Rectal smooth muscle tissue (tissue), 1 donor: ENCODE measurements around the gene CTAG2.
"Not testable (repeated sequence)": the region's sequence is repeated elsewhere in the genome, so short reads cannot be mapped to it uniquely, and the experiment has no call there.

Source experiments
- H3K27ac ChIP-seq: one replicate; pipeline ENCODE4 v1.7.0; 2013; ENCODE audit warnings: low read depth, low read length, inconsistent platforms
- H3K27me3 ChIP-seq: one replicate; pipeline ENCODE4 v1.7.0; 2013; ENCODE audit warnings: low read length; ENCODE audit not compliant: control insufficient read depth, insufficient read depth
- H3K36me3 ChIP-seq: one replicate; pipeline ENCODE4 v1.7.0; 2013; ENCODE audit warnings: low read length; ENCODE audit not compliant: control insufficient read depth, insufficient read depth
- H3K4me1 ChIP-seq: one replicate; pipeline ENCODE4 v1.7.0; 2013; ENCODE audit warnings: low read length; ENCODE audit not compliant: control insufficient read depth, insufficient read depth
- H3K4me3 ChIP-seq: one replicate; pipeline ENCODE4 v1.7.0; 2013; ENCODE audit warnings: low read length
- H3K9ac ChIP-seq: one replicate; pipeline ENCODE4 v1.7.0; 2013; ENCODE audit warnings: low read length

CTAG2 gene

DNA sequence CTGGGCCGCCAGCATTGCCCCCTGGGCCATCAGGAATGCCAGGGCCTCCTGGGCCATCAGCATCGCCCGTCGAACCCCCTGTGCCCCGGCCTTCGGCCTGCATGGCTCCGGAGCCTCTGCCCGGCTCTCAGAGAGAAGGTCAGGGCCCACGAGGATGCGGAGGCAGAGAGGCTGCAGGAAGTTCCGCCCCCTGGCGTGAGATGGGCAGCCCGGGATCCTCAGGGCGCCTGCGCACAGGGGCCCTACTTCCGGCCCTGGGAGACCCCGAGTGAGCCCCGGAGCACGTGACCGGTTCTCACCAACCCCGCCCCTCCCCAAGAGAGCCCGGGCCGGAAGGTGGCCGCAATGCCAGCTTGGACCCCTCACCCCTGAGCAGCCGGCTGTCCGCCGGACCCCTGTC lies at the start of gene CTAG2:
CTAG2 (minus strand) TSS at position 167 of the 400 bp plus-strand sequence; CDS start at position 103, 64 bp downstream.
- H3K4me3 ChIP-seq, result not testable (repeated sequence)

DNA sequence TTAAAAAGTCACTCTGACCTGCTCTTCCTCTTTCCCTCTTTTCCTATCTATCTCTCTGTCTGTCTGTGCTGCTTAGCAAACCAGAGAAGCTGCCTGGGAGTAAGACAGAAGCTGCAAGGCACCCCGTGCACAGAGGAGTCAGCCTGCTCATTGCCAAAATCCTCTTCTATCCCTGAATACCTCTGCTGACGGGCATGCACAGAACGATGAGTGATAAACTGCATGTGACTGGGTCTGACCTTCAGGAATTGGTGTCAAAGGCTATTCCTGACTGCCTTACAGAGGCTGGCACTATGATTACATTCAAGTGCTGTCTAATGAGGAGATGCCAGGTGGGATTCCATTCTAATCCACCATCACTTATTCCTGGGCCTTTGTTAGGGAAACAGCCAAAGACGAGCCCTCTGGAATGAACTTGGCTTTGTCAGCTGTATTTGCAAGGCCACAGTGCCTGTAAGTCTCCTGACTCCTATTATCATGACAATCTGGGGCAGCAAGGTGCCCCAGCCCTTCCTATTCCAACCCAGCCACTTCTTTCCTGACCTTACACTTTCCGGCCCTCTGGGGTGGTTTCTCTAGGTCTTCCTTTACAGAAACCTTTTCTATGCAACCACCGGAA lies 45.4 kb upstream of the CTAG2 start:
- no peaks in the 10 kb centered on the region for H3K36me3 ChIP-seq
- no peak overlapping the region for H3K4me3 ChIP-seq
- H3K27me3 ChIP-seq, result peaks cover 6% of the 10 kb centered on the region
- H3K27ac ChIP-seq, result no peak overlapping the region
- no peaks in the 10 kb centered on the region for H3K4me1 ChIP-seq
- H3K9ac ChIP-seq, result no peak overlapping the region

More for the DNA sequence above, at the start of gene CTAG2:
- H3K9ac ChIP-seq, H3K27me3 ChIP-seq, H3K27ac ChIP-seq, H3K36me3 ChIP-seq, H3K4me1 ChIP-seq: not testable (repeated sequence)

DNA sequence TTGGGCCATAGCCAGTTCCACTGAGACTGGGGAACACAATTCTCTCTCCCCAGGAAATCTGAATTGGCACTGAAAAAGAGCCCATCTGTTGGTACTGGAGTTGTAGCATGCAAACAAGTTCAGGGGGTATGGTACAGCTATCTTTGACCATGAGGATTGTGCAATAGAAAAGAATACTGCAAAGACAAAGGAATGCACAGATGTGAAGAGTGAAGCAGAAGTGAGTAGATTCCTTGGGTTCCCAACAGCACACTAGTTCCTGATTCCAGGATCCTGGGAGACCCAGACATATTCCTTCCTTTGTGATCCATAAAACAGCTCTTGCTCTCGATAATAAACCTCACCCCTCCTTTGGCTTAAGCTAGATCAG lies 43.3 kb upstream of the CTAG2 start:
- Histone ChIP-seq H3K4me3 (no peak overlapping the region), H3K27me3 (peaks cover 6% of the 10 kb centered on the region), H3K27ac (no peak overlapping the region), H3K9ac (no peak overlapping the region), H3K4me1 (no peaks in the 10 kb centered on the region), H3K36me3 (no peaks in the 10 kb centered on the region)

DNA sequence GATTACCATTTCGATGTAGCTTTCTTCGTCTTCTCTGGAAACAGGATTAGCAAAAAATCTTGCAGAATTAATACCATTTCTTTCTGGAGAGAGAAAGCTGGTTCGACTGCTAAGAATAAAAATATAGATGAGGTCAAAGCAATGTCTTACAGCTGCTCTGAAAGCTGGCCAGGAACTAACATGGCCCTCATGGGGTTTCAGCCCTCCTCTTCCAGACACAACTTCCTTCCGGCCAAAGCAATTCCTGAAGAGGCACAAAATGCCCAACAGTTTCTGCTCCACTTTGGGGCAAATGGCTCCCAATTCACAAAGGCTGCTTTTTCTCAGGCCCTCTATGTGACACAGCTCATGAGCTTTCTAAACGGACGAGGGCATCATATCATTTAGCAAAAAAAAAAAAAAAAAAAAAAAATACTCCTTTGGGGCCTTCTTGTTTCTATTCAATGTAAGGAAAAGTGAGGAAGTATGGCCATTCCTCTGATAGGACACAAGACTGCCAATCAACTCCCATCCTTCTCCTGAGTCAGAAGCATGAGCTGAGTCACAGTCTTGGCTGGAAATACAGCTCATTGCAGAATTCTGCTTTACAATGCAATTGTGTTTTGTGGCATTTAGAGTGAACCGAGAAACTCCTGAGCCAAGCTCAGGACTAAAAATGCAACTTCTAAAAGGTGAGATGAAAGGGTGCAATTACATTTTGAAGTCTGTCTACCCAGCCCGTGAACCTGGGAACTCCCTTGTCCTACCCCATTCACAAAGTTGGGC lies 42.7 kb upstream of the CTAG2 start:
- Histone ChIP-seq H3K27ac (no peak overlapping the region), H3K4me1 (no peaks in the 10 kb centered on the region), H3K9ac (no peak overlapping the region), H3K36me3 (no peaks in the 10 kb centered on the region), H3K27me3 (peaks cover 6% of the 10 kb centered on the region), H3K4me3 (no peak overlapping the region)

DNA sequence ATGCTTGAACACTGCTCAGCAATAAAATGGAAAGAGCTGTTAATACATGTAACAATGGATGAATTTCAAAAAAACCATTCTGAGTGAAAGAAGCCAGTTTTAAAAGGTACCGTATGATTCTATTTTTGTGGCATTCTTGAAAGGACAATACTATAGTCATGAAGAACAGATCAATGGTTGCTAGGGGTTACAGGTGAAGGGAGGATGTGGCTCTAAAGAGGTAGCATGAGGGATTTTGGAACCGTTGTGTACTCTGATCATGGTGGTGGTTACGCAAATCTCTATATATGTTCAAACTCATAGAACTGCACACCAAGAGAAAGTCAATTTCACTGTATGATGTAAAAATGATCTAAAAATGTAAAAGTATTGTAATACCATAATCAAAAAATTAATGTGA lies 40.0 kb upstream of the CTAG2 start:
- H3K4me1 ChIP-seq, result no peaks in the 10 kb centered on the region
- no peaks in the 10 kb centered on the region for H3K36me3 ChIP-seq
- no peak overlapping the region for H3K27ac ChIP-seq
- no peak overlapping the region for H3K9ac ChIP-seq
- H3K27me3 ChIP-seq, result no peaks in the 10 kb centered on the region
- H3K4me3 ChIP-seq, result no peak overlapping the region

DNA sequence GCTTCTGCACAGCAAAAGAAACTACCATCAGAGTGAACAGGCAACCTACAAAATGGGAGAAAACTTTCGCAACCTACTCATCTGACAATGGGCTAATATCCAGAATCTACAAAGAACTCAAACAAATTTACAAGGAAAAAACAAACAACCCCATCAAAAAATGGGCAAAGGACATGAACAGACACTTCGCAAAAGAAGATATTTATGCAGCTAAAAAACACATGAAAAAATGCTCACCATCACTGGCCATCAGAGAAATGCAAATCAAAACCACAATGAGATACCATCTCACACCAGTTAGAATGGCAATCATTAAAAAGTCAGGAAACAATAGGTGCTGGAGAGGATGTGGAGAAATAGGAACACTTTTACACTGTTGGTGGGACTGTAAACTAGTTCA lies 37.1 kb upstream of the CTAG2 start:
- H3K36me3 ChIP-seq, H3K9ac ChIP-seq, H3K27ac ChIP-seq, H3K4me3 ChIP-seq, H3K27me3 ChIP-seq, H3K4me1 ChIP-seq: not testable (repeated sequence)

DNA sequence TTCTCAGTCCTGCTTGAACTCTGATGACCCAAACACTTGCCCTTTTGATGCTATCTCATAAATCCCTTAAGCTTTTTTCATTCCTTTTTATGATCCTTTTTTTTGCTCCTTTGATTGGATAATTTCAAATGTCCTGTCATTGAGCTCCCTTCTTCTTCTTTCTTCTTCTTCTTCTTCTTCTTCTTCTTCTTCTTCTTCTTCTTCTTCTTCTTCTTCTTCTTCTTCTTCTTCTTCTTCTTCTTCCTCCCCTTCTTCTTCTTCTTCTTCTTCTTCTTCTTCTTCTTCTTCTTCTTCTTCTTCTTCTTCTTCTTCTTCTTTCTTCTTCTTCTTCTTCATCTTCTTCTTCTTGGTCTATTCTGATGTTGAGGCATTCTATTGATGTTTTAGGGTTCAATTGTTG lies 18.7 kb upstream of the CTAG2 start:
- not testable (repeated sequence) for H3K4me1 ChIP-seq, H3K27me3 ChIP-seq, H3K27ac ChIP-seq, H3K36me3 ChIP-seq, H3K9ac ChIP-seq, H3K4me3 ChIP-seq

DNA sequence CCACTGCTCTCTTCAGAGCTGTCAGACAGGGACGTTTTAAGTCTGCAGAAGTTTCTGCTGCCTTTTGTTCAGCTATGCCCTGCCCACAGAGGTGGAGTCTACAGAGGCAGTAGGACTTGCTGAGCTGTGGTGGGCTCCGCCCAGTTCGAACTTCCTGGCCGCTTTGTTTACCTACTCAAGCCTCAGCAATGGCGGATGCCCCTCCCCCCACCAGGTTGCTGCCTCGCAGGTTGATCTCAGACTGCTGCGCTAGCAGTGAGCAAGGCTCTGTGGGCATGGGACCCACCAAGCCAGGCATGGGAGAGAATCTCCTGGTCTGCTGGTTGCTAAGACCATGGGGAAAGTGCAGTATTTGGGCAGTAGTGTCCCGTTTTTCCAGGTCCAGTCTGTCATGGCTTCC lies 17.5 kb upstream of the CTAG2 start:
- H3K4me3 ChIP-seq, H3K27ac ChIP-seq, H3K36me3 ChIP-seq, H3K4me1 ChIP-seq, H3K9ac ChIP-seq, H3K27me3 ChIP-seq: not testable (repeated sequence)

DNA sequence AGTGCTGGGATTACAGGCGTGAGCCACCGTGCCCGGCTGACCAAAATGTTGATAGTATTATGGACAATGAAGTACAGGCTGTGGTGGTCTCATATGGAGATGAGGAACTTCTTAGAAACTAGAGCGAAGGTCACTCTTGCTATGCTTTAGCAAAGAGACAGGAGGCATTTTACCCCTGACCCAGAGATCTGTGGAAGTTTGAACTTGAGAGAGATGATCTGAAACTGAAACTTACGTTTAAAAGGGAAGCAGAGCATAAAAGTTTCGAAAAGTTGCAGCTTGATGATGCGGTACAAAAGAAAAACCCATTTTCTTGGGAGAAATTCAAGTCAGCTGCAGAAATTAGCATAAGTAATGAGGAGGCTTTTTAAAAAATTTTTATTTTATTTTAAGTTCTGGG lies 8.5 kb upstream of the CTAG2 start:
- Histone ChIP-seq H3K4me1 (no peaks in the 10 kb centered on the region), H3K36me3 (no peaks in the 10 kb centered on the region), H3K27ac (no peak overlapping the region)

DNA sequence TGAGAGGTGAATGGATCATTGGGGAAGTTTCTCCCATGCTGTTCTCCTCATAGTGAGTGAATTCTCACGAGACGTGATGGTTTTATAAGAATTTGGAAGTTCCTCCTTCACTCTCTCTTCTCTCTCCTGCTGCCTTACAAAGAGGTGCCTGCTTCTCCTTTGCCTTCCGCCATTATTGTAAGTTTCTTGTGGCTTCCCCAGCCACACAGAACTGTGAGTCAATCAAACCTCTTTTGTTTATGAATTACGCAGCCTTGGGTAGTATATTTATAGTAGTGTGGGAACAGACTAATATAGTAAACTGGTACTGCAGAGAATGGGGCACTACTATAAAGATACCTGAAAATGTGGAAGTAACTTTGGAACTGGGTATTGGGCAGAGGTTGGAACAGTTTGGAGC lies 7.8 kb upstream of the CTAG2 start:
- no peak overlapping the region for H3K4me3 ChIP-seq
- H3K27me3 ChIP-seq, result no peaks in the 10 kb centered on the region
- H3K4me1 ChIP-seq, result no peaks in the 10 kb centered on the region
- H3K27ac ChIP-seq, result no peak overlapping the region
- H3K9ac ChIP-seq, result no peak overlapping the region
- H3K36me3 ChIP-seq, result no peaks in the 10 kb centered on the region

More for the DNA sequence above, 8.5 kb upstream of the CTAG2 start:
- H3K27me3 ChIP-seq, result no peaks in the 10 kb centered on the region
- no peak overlapping the region for H3K4me3 ChIP-seq
- H3K9ac ChIP-seq, result no peak overlapping the region

DNA sequence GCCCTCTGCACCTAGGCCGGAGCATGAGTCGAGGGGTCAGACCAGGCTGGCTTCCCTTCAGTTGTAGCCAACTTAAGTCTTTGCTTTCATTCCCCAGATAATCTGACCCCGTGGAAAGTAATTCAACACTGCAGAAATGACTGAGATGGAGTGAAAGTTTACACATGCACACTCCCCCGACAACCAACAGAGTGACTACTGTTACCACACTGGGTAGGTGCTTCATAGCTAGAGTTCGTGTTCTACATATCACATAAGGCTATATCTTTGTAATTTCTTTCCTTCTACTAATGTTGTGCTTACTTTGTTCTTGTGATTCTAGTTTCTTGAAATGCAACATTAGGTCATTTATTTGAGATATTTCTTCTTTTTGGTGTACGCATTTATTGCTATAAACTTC lies 7.2 kb upstream of the CTAG2 start:
- no peak overlapping the region for H3K4me3 ChIP-seq

DNA sequence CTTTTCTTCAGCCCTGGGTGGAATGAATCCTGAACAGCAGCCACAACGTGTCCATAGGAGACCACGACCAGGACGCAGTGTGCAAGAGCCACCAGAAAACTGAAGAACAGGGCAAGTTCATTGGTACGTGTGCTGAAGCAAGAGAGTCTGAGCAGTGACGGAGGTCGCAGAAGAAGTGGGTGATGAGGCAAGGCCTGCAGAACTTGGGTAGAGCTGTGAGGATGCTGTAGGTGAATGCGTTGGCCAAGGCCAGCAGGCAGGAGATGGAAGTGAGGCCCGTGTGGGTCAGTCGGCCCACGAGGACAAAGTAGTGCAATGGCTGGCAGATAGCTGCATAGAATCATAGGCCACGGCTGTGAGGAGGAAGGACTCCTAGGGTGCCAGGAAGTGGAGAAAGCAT lies 5.6 kb upstream of the CTAG2 start:
- H3K36me3 ChIP-seq, result no peaks in the 10 kb centered on the region
- no peaks in the 10 kb centered on the region for H3K27me3 ChIP-seq
- H3K4me3 ChIP-seq, result no peak overlapping the region
- no peaks in the 10 kb centered on the region for H3K4me1 ChIP-seq
- H3K27ac ChIP-seq, result no peak overlapping the region
- no peak overlapping the region for H3K9ac ChIP-seq

More for the DNA sequence above, 7.2 kb upstream of the CTAG2 start:
- no peaks in the 10 kb centered on the region for H3K27me3 ChIP-seq
- no peak overlapping the region for H3K9ac ChIP-seq
- no peaks in the 10 kb centered on the region for H3K4me1 ChIP-seq
- no peak overlapping the region for H3K27ac ChIP-seq
- H3K36me3 ChIP-seq, result no peaks in the 10 kb centered on the region

DNA sequence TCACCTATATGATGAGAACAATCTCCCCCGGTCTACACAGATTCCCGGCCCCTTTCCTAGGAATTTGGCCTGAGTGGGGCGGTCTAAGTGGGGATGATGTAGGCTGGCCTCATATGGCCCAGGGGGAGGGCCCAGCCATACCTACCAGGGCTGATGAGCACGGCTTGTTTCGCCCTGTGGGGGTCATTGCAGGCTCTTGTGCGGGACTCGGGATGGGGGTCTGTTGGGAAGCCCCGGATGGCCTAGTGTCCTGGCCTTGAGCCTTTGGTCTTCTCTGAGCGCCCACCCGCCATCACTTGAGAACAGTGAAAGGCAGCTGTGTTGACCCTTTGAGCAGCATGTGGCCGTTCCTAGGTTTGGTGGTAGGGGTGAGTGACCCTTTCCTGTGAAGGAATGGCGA lies 4.8 kb upstream of the CTAG2 start:
- H3K27ac ChIP-seq, result no peak overlapping the region
- H3K4me3 ChIP-seq, result no peak overlapping the region
- H3K4me1 ChIP-seq, result no peaks in the 10 kb centered on the region
- H3K36me3 ChIP-seq, result no peaks in the 10 kb centered on the region
- H3K27me3 ChIP-seq, result no peaks in the 10 kb centered on the region
- no peak overlapping the region for H3K9ac ChIP-seq
